ENCODE data around the gene ADARB2.

ADARB2 gene

GRCh38 chr10:1199345-1199673 lies 538.0 kb downstream of the ADARB2 start:
- TF ChIP-seq CREB1 (IDR thresholded peaks at IDR 0.05; ENCODE audit: low read depth): no peak

- TF ChIP-seq EGR1 (IDR thresholded peaks at IDR 0.05) (no peak), USF1 (IDR thresholded peaks at IDR 0.05) (no peak), MAX (IDR thresholded peaks at IDR 0.05) (no peak), NFIC (IDR thresholded peaks at IDR 0.05) (no peak), CREB1 (IDR thresholded peaks at IDR 0.05; ENCODE audit: low read depth) (no peak), EP300 (IDR thresholded peaks at IDR 0.05; ENCODE audit: borderline replicate concordance) (no peak), YY1 (IDR thresholded peaks at IDR 0.05; ENCODE audit: low read depth) (no peak), RAD21 (IDR thresholded peaks at IDR 0.05; ENCODE audit: low read depth) (no peak), ZBTB7A (IDR thresholded peaks at IDR 0.05; ENCODE audit: low read depth) (no peak), REST (IDR thresholded peaks at IDR 0.05; ENCODE audit: low read depth) (no peak), TCF12 (IDR thresholded peaks at IDR 0.05; ENCODE audit: low read depth) (no peak), TAF1 (IDR thresholded peaks at IDR 0.05; ENCODE audit: low read depth) (no peak), TEAD4 (IDR thresholded peaks at IDR 0.05) (no peak), FOXM1 (IDR thresholded peaks at IDR 0.05; ENCODE audit: borderline replicate concordance, low read depth) (no peak), CEBPB (IDR thresholded peaks at IDR 0.05) (no peak)
Measured at GRCh38 chr10:1198453-1199344, 538.6 kb downstream of the ADARB2 start.

GRCh38 chr10:1197384-1197783 lies 539.9 kb downstream of the ADARB2 start:
- TF ChIP-seq CREB1 (IDR thresholded peaks at IDR 0.05; ENCODE audit: low read depth): no peak
- no peak for TF ChIP-seq TEAD4 (IDR thresholded peaks at IDR 0.05)
- no peak for TF ChIP-seq TCF12 (IDR thresholded peaks at IDR 0.05; ENCODE audit: low read depth)
- TF ChIP-seq USF1 (IDR thresholded peaks at IDR 0.05): no peak
- no peak for TF ChIP-seq EP300 (IDR thresholded peaks at IDR 0.05; ENCODE audit: borderline replicate concordance)
- no peak for TF ChIP-seq MAX (IDR thresholded peaks at IDR 0.05)
- TF ChIP-seq TAF1 (IDR thresholded peaks at IDR 0.05; ENCODE audit: low read depth): no peak
- TF ChIP-seq NFIC (IDR thresholded peaks at IDR 0.05): no peak
- TF ChIP-seq CEBPB (IDR thresholded peaks at IDR 0.05): no peak
- no peak for TF ChIP-seq ZBTB7A (IDR thresholded peaks at IDR 0.05; ENCODE audit: low read depth)
- no peak for TF ChIP-seq YY1 (IDR thresholded peaks at IDR 0.05; ENCODE audit: low read depth)
- TF ChIP-seq REST (IDR thresholded peaks at IDR 0.05; ENCODE audit: low read depth): no peak
- TF ChIP-seq FOXM1 (IDR thresholded peaks at IDR 0.05; ENCODE audit: borderline replicate concordance, low read depth): no peak
- no peak for TF ChIP-seq RAD21 (IDR thresholded peaks at IDR 0.05; ENCODE audit: low read depth)

GRCh38 chr10:1196656-1197055 lies 540.7 kb downstream of the ADARB2 start:
- TF ChIP-seq TEAD4 (IDR thresholded peaks at IDR 0.05): no peak
- no peak for TF ChIP-seq FOXM1 (IDR thresholded peaks at IDR 0.05; ENCODE audit: borderline replicate concordance, low read depth)
- no peak for TF ChIP-seq REST (IDR thresholded peaks at IDR 0.05; ENCODE audit: low read depth)
- TF ChIP-seq ZBTB7A (IDR thresholded peaks at IDR 0.05; ENCODE audit: low read depth): no peak
- TF ChIP-seq RAD21 (IDR thresholded peaks at IDR 0.05; ENCODE audit: low read depth): no peak
- TF ChIP-seq USF1 (IDR thresholded peaks at IDR 0.05): no peak
- TF ChIP-seq TCF12 (IDR thresholded peaks at IDR 0.05; ENCODE audit: low read depth): no peak
- TF ChIP-seq CEBPB (IDR thresholded peaks at IDR 0.05): no peak
- no peak for TF ChIP-seq TAF1 (IDR thresholded peaks at IDR 0.05; ENCODE audit: low read depth)
- TF ChIP-seq NFIC (IDR thresholded peaks at IDR 0.05): no peak

Measured in Ishikawa (cell line).